ENCODE data around the gene A4GALT. TPM values are rescaled to one million over a fixed set of nuclear protein-coding genes. Genes with fewer than 3 reads are reported as not detected.
"Not testable (repeated sequence)": the region's sequence is repeated elsewhere in the genome, so short reads cannot be mapped to it uniquely, and the experiment has no call there.

A4GALT gene
- total RNA-seq, 3 donors from 2014 or later, result 4.0 to 29.8 (median 9.3) TPM

DNA sequence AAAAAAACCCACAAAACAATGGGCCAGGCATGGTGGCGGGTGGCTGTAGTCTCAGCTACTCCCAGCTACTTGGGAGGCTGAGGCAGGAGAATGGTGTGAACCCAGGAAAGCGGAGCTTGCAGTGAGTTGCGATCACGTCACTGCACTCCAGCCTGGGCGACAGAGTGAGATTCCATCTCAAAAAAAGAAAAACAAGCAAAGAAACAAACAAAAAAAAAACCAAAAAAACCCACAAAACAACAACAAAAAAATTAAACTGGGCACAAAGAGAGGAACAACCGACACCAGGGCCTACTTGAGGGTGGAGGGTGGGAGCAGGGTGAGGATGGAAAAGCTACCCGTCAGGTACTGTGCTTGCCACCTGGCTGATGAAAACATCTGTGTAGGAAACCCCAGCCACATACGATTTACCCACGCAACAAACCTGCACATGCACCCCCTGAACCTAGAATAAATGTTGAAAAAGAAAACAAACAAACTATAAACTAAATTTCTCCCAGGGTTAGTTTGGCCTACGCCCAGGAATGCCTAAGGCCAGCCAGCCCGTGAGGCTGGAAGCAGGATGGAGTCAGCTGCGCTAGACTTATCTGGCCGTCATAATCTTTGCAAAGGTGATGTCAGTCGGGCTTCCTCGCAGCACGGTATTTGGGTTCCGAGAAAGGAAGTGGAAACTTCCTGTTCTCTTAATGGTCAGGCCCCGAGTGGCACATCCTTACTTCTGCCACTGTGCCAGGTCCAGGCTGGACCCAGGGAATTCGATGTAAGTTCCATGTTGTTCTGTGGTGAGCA is 49.6 kb downstream of the A4GALT start:
- no peaks in the 10 kb centered on the region for H3K9me3 ChIP-seq
- no peak overlapping the region for H3K4me3 ChIP-seq
- intact Hi-C loops (cut with DNase I, micrococcal nuclease), result no loop called here
- no peaks in the 10 kb centered on the region for H3K36me3 ChIP-seq (ENCODE audit: low read depth)
- TF ChIP-seq, protein P1, sequence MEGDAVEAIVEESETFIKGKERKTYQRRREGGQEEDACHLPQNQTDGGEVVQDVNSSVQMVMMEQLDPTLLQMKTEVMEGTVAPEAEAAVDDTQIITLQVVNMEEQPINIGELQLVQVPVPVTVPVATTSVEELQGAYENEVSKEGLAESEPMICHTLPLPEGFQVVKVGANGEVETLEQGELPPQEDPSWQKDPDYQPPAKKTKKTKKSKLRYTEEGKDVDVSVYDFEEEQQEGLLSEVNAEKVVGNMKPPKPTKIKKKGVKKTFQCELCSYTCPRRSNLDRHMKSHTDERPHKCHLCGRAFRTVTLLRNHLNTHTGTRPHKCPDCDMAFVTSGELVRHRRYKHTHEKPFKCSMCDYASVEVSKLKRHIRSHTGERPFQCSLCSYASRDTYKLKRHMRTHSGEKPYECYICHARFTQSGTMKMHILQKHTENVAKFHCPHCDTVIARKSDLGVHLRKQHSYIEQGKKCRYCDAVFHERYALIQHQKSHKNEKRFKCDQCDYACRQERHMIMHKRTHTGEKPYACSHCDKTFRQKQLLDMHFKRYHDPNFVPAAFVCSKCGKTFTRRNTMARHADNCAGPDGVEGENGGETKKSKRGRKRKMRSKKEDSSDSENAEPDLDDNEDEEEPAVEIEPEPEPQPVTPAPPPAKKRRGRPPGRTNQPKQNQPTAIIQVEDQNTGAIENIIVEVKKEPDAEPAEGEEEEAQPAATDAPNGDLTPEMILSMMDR (IDR thresholded peaks at IDR 0.05), result no peak
- no peaks in the 10 kb centered on the region for H3K4me1 ChIP-seq (ENCODE audit: low read depth)
- ATAC-seq, result peak; percentile 77
- DNase-seq, result no peak

DNA sequence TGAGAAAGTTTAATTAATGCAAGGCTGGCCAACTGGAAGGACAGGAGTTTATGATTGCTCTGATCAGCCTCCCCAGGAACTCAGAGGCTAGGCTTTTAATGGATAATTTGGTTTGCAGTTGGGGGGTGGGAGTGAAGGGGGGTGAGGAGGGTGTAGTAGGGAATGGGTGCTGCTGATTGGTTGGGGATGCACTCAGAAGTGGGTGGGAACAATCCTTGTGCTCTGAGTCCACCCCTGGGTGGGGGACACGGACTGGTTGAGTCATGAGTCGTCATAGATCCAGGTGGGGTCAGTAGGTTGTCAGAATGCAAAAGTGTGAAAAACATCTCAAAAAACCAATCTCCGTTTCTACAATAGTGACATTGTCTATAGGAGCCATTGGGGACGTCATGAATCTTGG is 50.6 kb downstream of the A4GALT start:
- ATAC-seq (no peak), DNase-seq (no peak)
- intact Hi-C loops (cut with DNase I, micrococcal nuclease), result no loop called here
- Histone ChIP-seq H3K4me1 (ENCODE audit: low read depth) (no peaks in the 10 kb centered on the region), H3K36me3 (ENCODE audit: low read depth) (no peaks in the 10 kb centered on the region), H3K9me3 (no peaks in the 10 kb centered on the region), H3K4me3 (no peak overlapping the region)
- TF ChIP-seq, protein P1 (IDR thresholded peaks at IDR 0.05), result no peak

DNA sequence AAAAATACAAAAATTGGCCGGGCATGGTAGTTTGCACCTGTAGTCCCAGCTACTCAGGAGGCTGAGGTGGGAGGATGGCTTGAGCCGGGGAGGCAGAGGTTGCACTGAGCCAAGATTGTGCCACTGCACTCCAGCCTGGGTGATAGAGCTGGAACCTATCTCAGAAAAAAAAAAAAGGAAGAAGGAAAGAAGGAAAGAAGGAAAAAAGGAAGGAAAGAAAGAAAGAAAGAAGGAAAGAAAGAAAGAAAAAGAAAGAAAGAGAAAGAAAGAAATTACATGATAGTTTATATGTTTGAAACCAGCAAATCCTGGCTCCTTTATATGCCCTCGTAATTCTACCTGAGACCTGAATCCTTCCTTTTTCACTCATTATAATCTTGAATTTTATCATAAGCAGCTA is 54.3 kb downstream of the A4GALT start:
- ATAC-seq; H3K4me1 ChIP-seq (ENCODE audit: low read depth); H3K36me3 ChIP-seq (ENCODE audit: low read depth); H3K9me3 ChIP-seq; DNase-seq; H3K4me3 ChIP-seq: not testable (repeated sequence)
- intact Hi-C loops (cut with DNase I, micrococcal nuclease), result loop anchor here in 1 of 2 donors (10.0 kb wide), 1 partner anchor 148 kb away; no protein-coding TSS in a partner anchor

DNA sequence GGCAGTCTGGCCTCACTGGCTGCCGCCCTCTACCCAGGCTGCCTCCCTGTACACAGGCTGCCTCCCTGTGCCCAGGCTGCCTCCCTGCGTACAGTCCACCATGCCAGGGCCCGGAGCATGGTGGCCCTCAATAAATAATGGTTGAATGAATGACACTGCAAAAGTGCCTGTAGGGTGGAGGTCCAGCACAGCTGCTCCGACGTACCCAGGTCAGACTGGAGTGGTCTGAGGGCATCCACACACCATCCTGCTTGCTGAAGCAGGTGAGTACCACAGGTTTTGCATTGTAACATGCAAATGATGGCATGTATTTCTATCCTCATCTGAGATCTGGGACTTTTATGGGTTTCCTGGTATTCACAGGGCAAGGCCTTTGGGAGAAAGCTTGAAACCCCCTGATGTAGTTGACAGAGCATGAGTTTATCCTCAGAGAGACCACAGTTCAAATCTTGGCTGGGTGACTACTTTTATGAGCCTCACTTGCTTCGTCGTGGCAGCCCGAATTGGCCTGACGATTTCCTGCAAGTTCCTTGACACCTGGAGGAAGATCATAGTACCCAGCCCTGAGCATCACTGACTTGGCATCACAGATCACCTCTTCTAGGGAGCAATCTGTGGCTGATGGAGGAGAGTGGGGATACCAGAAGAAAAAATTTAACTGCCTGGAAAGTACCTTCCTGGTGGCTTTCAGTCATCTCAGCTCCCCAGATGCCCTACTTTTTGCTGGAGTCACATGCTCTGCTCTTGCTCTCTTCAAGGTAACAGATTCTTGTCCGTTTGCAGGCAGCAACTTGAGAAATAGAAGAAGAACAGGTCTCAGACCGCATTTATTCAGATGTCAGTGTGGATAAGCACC is 55.5 kb downstream of the A4GALT start:
- TF ChIP-seq, protein P1 (IDR thresholded peaks at IDR 0.05), result no peak
- no peak for ATAC-seq
- intact Hi-C loops (cut with DNase I, micrococcal nuclease), result loop anchor here in 1 of 2 donors (10.0 kb wide), 1 partner anchor 150 kb away; no protein-coding TSS in a partner anchor
- H3K36me3 ChIP-seq (ENCODE audit: low read depth), result no peaks in the 10 kb centered on the region
- H3K4me1 ChIP-seq (ENCODE audit: low read depth), result peaks cover 7% of the 10 kb centered on the region
- DNase-seq, result no peak
- H3K9me3 ChIP-seq, result no peaks in the 10 kb centered on the region
- H3K4me3 ChIP-seq, result no peak overlapping the region

DNA sequence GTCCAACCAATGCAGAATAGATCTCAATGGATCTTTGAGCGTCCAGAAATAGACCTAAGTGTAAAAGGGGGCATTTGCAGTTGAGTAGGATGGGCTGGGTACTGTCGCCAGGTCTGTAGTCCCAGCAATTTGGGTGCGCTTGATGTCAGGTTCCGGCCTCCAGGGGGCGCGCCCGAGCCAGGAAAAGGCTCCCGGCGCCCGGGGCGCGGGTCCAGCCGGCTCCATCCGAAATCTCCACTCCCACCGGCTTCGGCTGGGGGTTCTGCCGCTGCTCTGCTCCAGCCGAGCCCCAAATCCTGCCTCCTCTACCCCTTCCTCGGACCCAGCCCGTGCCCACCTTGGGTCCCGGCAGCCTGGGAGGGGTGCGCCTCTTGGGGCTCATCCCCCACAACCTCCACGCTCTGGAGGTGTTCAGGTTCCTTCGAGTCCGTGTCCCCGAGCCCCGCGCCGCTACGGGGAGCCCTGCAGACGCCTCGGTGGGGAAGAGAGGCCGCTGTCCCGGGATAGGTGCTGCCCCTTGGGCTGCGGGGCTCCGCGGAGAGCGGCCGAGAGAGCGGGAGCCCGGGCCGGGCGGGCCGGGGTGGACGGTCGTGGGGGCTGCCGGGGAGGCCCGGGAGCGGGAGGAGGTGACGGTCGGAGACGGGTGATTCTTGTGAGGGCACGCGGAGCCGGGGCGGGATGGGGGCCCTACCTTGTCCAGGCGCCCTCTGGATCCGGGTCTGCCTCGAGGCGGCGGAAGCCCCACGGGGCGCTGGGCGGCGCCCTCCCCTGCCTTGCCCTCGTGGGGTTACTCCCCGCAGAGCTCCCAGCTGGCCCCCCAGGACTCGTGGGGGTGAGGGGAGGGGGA is 58.5 kb downstream of the A4GALT start:
- peak; percentile 96 for ATAC-seq
- Histone ChIP-seq H3K36me3 (ENCODE audit: low read depth) (no peaks in the 10 kb centered on the region), H3K4me1 (ENCODE audit: low read depth) (peaks cover 7% of the 10 kb centered on the region), H3K4me3 (no peak overlapping the region), H3K9me3 (no peaks in the 10 kb centered on the region)
- TF ChIP-seq, protein P1 (IDR thresholded peaks at IDR 0.05), result peak; percentile 61
- peak; percentile 84 to 93 (median 89) for DNase-seq
- intact Hi-C loops (cut with DNase I, micrococcal nuclease), result loop anchor here in 1 of 2 donors (10.0 kb wide), 1 partner anchor 153 kb away; no protein-coding TSS in a partner anchor
